ENCODE data around the gene FAM8A1. TPM values are rescaled to one million over a fixed set of nuclear protein-coding genes. Genes with fewer than 3 reads are reported as not detected.

FAM8A1 gene, protein sequence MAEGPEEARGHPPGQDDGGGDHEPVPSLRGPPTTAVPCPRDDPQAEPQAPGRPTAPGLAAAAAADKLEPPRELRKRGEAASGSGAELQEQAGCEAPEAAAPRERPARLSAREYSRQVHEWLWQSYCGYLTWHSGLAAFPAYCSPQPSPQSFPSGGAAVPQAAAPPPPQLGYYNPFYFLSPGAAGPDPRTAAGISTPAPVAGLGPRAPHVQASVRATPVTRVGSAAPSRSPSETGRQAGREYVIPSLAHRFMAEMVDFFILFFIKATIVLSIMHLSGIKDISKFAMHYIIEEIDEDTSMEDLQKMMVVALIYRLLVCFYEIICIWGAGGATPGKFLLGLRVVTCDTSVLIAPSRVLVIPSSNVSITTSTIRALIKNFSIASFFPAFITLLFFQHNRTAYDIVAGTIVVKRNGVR
- 20.7 TPM for total RNA-seq
- 16.9 TPM for polyA plus RNA-seq (ENCODE audit: insufficient read depth, low read depth, low replicate concordance)
- long read RNA-seq, donor 1, full-length matches to known transcripts, result 8 of 8 reads
- long read RNA-seq, donor 1, partial matches to known transcripts, result 0 of 8 reads
- long read RNA-seq, donor 1, other reads (novel, unspliced or antisense), result 0 of 8 reads
- long read RNA-seq, donor 2, full-length matches to known transcripts, result 7 of 7 reads
- long read RNA-seq, donor 2, partial matches to known transcripts, result 0 of 7 reads
- long read RNA-seq, donor 2, other reads (novel, unspliced or antisense), result 0 of 7 reads
- long read RNA-seq, donor 3, full-length matches to known transcripts, result 8 of 8 reads
- long read RNA-seq, donor 3, partial matches to known transcripts, result 0 of 8 reads
- long read RNA-seq, donor 3, other reads (novel, unspliced or antisense), result 0 of 8 reads
- long read RNA-seq, donor 4, full-length matches to known transcripts, result 5 of 5 reads
- long read RNA-seq, donor 4, partial matches to known transcripts, result 0 of 5 reads
- long read RNA-seq, donor 4, other reads (novel, unspliced or antisense), result 0 of 5 reads
- long read RNA-seq, donor 5, full-length matches to known transcripts, result 1 of 1 reads
- long read RNA-seq, donor 5, partial matches to known transcripts, result 0 of 1 reads
- long read RNA-seq, donor 5, other reads (novel, unspliced or antisense), result 0 of 1 reads
- long read RNA-seq, donor 6, full-length matches to known transcripts, result 2 of 2 reads
- long read RNA-seq, donor 6, partial matches to known transcripts, result 0 of 2 reads
- long read RNA-seq, donor 6, other reads (novel, unspliced or antisense), result 0 of 2 reads
- long read RNA-seq, donor 7, full-length matches to known transcripts, result 41 of 46 reads
- long read RNA-seq, donor 7, partial matches to known transcripts, result 2 of 46 reads
- long read RNA-seq, donor 7, other reads (novel, unspliced or antisense), result 3 of 46 reads
- long read RNA-seq, donor 8, full-length matches to known transcripts, result 9 of 9 reads
- long read RNA-seq, donor 8, partial matches to known transcripts, result 0 of 9 reads
- long read RNA-seq, donor 8, other reads (novel, unspliced or antisense), result 0 of 9 reads
- long read RNA-seq, donor 9, full-length matches to known transcripts, result 2 of 2 reads
- long read RNA-seq, donor 9, partial matches to known transcripts, result 0 of 2 reads
- long read RNA-seq, donor 9, other reads (novel, unspliced or antisense), result 0 of 2 reads
- long read RNA-seq, donor 10, full-length matches to known transcripts, result 7 of 35 reads
- long read RNA-seq, donor 10, partial matches to known transcripts, result 28 of 35 reads
- long read RNA-seq, donor 10, other reads (novel, unspliced or antisense), result 0 of 35 reads

GRCh38 chr6:17599877-17600526 is at the start of gene FAM8A1:
Gene FAM8A1 (plus strand): TSS chr6:17600302. CDS start chr6:17600410, 108 bp downstream.
- H3K4me3 ChIP-seq (ENCODE audit: low read length in 3 of 3), result peak within 1 kb of the TSS; percentile 75 to 94 (median 82)
- DNase-seq (peak; percentile 97 to 99 (median 97)), FAIRE-seq (no peak)
- no peaks in the 10 kb centered on the region for H3K27me3 ChIP-seq (ENCODE audit: control insufficient read depth, insufficient read depth, low read length)
- H3K9ac ChIP-seq (ENCODE audit: low read length in 3 of 3), result peak within 1 kb of the TSS; percentile 68 to 89 (median 85)
- peaks cover 0 to 4% (median 0%) of the 10 kb centered on the region in 3 donors for H3K36me3 ChIP-seq (ENCODE audit: control insufficient read depth in 2 of 3, insufficient read depth in 3 of 3, low read length in 3 of 3)
- H3K27ac ChIP-seq (ENCODE audit: low read depth in 2 of 2, low read length in 2 of 2), result peak within 1 kb of the TSS; percentile 84 to 91
- H3K9me3 ChIP-seq (ENCODE audit: control insufficient read depth in 2 of 3, insufficient read depth in 1 of 3, low read length in 3 of 3), result no peaks in the 10 kb centered on the region
- intact Hi-C loops (cut with DNase I), result no loop called here
- TF ChIP-seq CTCF (IDR thresholded peaks at IDR 0.05; ENCODE audit: borderline replicate concordance, extremely low read depth, insufficient read depth), result peak; percentile 30
- H3K4me1 ChIP-seq (ENCODE audit: control insufficient read depth in 2 of 3, insufficient read depth in 2 of 3, low read depth in 1 of 3, low read length in 3 of 3), result no peaks in the 10 kb centered on the region

DNA sequence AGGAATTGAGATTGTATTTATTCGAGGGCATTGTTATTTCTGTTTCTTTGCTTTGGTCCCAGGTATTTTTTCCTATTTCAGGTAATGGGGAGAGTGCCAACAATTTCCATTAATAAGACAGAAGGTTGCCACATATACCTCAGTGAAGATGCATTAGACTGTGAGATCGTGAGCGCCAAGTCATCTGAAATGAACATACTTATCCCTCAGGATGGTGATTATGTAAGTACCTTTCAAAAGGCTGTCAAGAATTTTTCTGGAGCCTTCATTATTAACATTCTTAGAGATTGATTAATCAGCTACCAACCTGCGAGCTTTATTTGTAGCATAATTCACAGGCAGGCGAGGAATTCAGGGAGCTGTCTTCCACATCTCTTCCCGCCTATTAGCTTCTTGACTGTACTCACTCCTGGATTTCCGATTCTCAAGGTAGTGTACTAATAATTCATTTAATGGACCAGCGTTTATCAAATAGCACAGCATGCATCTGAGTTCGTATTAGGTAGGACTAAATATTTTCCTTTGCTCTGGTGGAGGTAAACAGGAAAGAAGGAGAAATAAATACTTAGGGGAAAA is 48.6 kb upstream of the FAM8A1 start:
- Histone ChIP-seq H3K27ac (ENCODE audit: low read depth in 2 of 2, low read length in 2 of 2) (no peak overlapping the region), H3K4me1 (ENCODE audit: control insufficient read depth in 2 of 3, insufficient read depth in 2 of 3, low read depth in 1 of 3, low read length in 3 of 3) (no peaks in the 10 kb centered on the region), H3K36me3 (ENCODE audit: control insufficient read depth in 2 of 3, insufficient read depth in 3 of 3, low read length in 3 of 3) (no peaks in the 10 kb centered on the region), H3K27me3 (ENCODE audit: control insufficient read depth, insufficient read depth, low read length) (no peaks in the 10 kb centered on the region), H3K9ac (ENCODE audit: low read length in 3 of 3) (no peak overlapping the region), H3K4me3 (ENCODE audit: low read length in 3 of 3) (no peak overlapping the region), H3K9me3 (ENCODE audit: control insufficient read depth in 2 of 3, insufficient read depth in 1 of 3, low read length in 3 of 3) (no peaks in the 10 kb centered on the region)
- FAIRE-seq (no peak), DNase-seq (no peak)
- TF ChIP-seq CTCF (IDR thresholded peaks at IDR 0.05; ENCODE audit: borderline replicate concordance, extremely low read depth, insufficient read depth), result no peak
- intact Hi-C loops (cut with DNase I), result no loop called here

All from kidney (tissue), 22 donors.